GM12878 (cell line): ENCODE measurements around the gene TRIM41. TPM values are rescaled to one million over a fixed set of nuclear protein-coding genes. Genes with fewer than 3 reads are reported as not detected.

ENCODE experiments used
- ATAC-seq: fragments of 200-7000 bp; cut with Tn5 transposase; 3 replicates; pipeline ENCODE4 v1.9.1; 2020; ENCODE audit warnings: mild to moderate bottlenecking, moderate library complexity
- BruUV-seq: library from RNA; stranded (reverse); fragments of 400-500 nt; replicated peaks from 2 replicates; lab custom pipeline; 2021; lab: Mats Ljungman, UMichigan
- CTCF ChIA-PET: fragments of 300-600 bp; sonication (Branson Sonifier 250); formaldehyde crosslinking; extraction: SDS; loops from one replicate; lab custom pipeline; 2021; ENCODE audit warnings: inconsistent platforms; lab: Yijun Ruan, JAX
- POLR2A ChIA-PET: fragments of 350-600 bp; formaldehyde crosslinking; extraction: SDS; loops from one replicate; lab custom pipeline; 2021; ENCODE audit warnings: inconsistent platforms; lab: Charles Lee
- RAD21 ChIA-PET: fragments of 300-600 bp; sonication (Branson Sonifier 250); formaldehyde crosslinking; loops from one replicate; lab custom pipeline; 2023; ENCODE audit warnings: antibody characterized with exemption; ENCODE audit not compliant: unreplicated experiment; lab: Charles Lee
- SMC1A ChIA-PET: fragments of 300-600 bp; sonication (Branson Sonifier 250); formaldehyde crosslinking; loops from one replicate; lab custom pipeline; 2023; ENCODE audit not compliant: unreplicated experiment, uncharacterized antibody; lab: Charles Lee
- DNase-seq: peaks from one replicate; pipeline ENCODE4 v3.0.0-alpha.2; 2011; ENCODE audit warnings: low read depth, low spot score
- FAIRE-seq: peaks from 3 replicates; lab custom pipeline; 2011; peaks lifted over from hg19 to GRCh38; lab: Jason Lieb, UNC
- H2AFZ ChIP-seq: 2 replicates; pipeline ENCODE4 v1.6.0; 2011; ENCODE audit warnings: low read depth, low read length, control low read depth; ENCODE audit not compliant: control insufficient read depth
- H3K27ac ChIP-seq: 2 replicates; pipeline ENCODE4 v1.5.1; 2011; ENCODE audit warnings: control low read depth; ENCODE audit not compliant: control insufficient read depth, insufficient read depth
- H3K27me3 ChIP-seq, 2 experiments: replicated peaks in 1 of 2; 2 replicates each; pipeline versions ENCODE4 v1.6.0 to v1.6.1; 2011; ENCODE audit warnings: low read length in 1 of 2; ENCODE audit not compliant: control insufficient read depth in 2 of 2, insufficient read depth in 2 of 2
- H3K36me3 ChIP-seq, 2 experiments: 2 replicates each; pipeline ENCODE4 v1.5.1; 2011; ENCODE audit warnings: low read length in 1 of 2; ENCODE audit not compliant: control insufficient read depth in 2 of 2, insufficient read depth in 2 of 2
- H3K4me1 ChIP-seq: 2 replicates; pipeline ENCODE4 v1.6.1; 2011; ENCODE audit warnings: mild to moderate bottlenecking, low read length, moderate library complexity, mixed read lengths; ENCODE audit not compliant: control insufficient read depth, insufficient read depth
- H3K4me2 ChIP-seq: 2 replicates; pipeline ENCODE4 v1.6.0; 2011; ENCODE audit warnings: control low read depth; ENCODE audit not compliant: control insufficient read depth, insufficient read depth
- H3K4me3 ChIP-seq: fragments of 200-600 bp; sonication (generic); 2 replicates; pipeline ENCODE4 v1.5.1; 2016
- H3K79me2 ChIP-seq: 2 replicates; pipeline ENCODE4 v1.6.0; 2011; ENCODE audit warnings: low read length; ENCODE audit not compliant: control insufficient read depth, insufficient read depth
- H3K9ac ChIP-seq: 2 replicates; pipeline ENCODE4 v1.8.0; 2011; ENCODE audit warnings: low read length, control low read depth, mixed read lengths; ENCODE audit not compliant: control insufficient read depth, insufficient read depth
- H3K9me3 ChIP-seq: replicated peaks from 3 replicates; pipeline ENCODE4 v1.5.1; 2011; ENCODE audit warnings: mild to moderate bottlenecking, low read length; ENCODE audit not compliant: control insufficient read depth, insufficient read depth
- H4K20me1 ChIP-seq: 2 replicates; pipeline ENCODE4 v1.6.0; 2011; ENCODE audit not compliant: control insufficient read depth, insufficient read depth
- BACH1 ChIP-seq: fragments of 450-650 bp; IDR thresholded peaks from 2 replicates; pipeline ENCODE4 v1.6.1; 2017; ENCODE audit warnings: mild to moderate bottlenecking, borderline replicate concordance
- MTA3 ChIP-seq: IDR thresholded peaks from 2 replicates; pipeline ENCODE4 v1.6.1; 2012; ENCODE audit warnings: low read length, inconsistent platforms, borderline replicate concordance
- NFIC ChIP-seq: IDR thresholded peaks from 2 replicates; pipeline ENCODE4 v1.6.1; 2012; ENCODE audit warnings: low read depth, mild to moderate bottlenecking, inconsistent platforms, low read length, moderate library complexity
- PAX5 ChIP-seq: IDR thresholded peaks from 2 replicates; pipeline ENCODE4 v1.6.1; 2011; ENCODE audit warnings: low read depth, low read length, borderline replicate concordance
- PML ChIP-seq: IDR thresholded peaks from 2 replicates; pipeline ENCODE4 v1.6.1; 2012; ENCODE audit warnings: low read length, inconsistent platforms
- POLR2A ChIP-seq: IDR thresholded peaks from 2 replicates; pipeline ENCODE4 v1.6.1; 2011; ENCODE audit warnings: low read depth, mild to moderate bottlenecking, low read length
- POLR2AphosphoS2 ChIP-seq: IDR thresholded peaks from 2 replicates; pipeline ENCODE4 v1.6.1; 2011; ENCODE audit warnings: low read depth, mild to moderate bottlenecking, low read length, improper control_type of control experiment, moderate library complexity
- POLR2AphosphoS5 ChIP-seq: IDR thresholded peaks from 2 replicates; pipeline ENCODE4 v1.6.1; 2011; ENCODE audit warnings: mild to moderate bottlenecking, low read length, inconsistent platforms
- SMAD5 ChIP-seq: IDR thresholded peaks from 2 replicates; pipeline ENCODE4 v1.6.1; 2016; ENCODE audit warnings: antibody characterized with exemption, low read depth
- SRF ChIP-seq, 2 experiments: IDR thresholded peaks; 2 replicates each; pipeline ENCODE4 v1.6.1; 2011; ENCODE audit warnings: low read depth in 2 of 2, low read length in 2 of 2, mild to moderate bottlenecking in 1 of 2, moderate library complexity in 1 of 2
- STAT3 ChIP-seq: IDR thresholded peaks from 2 replicates; pipeline ENCODE4 v1.6.1; 2011; ENCODE audit warnings: low read depth, low read length, improper control_type of control experiment
- ZNF622 ChIP-seq: fragments of 450-650 bp; IDR thresholded peaks from 2 replicates; pipeline ENCODE4 v1.6.1; 2017; ENCODE audit warnings: mild to moderate bottlenecking, inconsistent platforms
- WGBS: methylation state at CpG from one replicate; pipeline ENCODE4 v1.1.6; 2016; ENCODE audit warnings: low lambda C conversion rate; ENCODE audit not compliant: insufficient replicate concordance, insufficient coverage; ENCODE audit errors: missing lambda C conversion rate; 5-methylcytosine and 5-hydroxymethylcytosine counted together
- in situ Hi-C: fragments of 300-500 bp; cut with MboI; formaldehyde crosslinking; loops from 9 replicates; pipeline ENCODE4 v1.14.3; 2018; ENCODE audit warnings: mixed read lengths
- intact Hi-C: fragments of 100-400 bp; cut with micrococcal nuclease; formaldehyde crosslinking; loops from one replicate; pipeline ENCODE4 v1.14.2; 2022; ENCODE audit not compliant: unreplicated experiment
- polyA plus RNA-seq, 11 experiments: library from polyadenylated mRNA; depleted of rRNA in 4 of 11; unstranded in 6 of 11; stranded (reverse) in 5 of 11; fragments of >200 nt; fragmentation: Nextera tagmentation in 4 of 11; fragmentation: Illumina TruSeq in 1 of 11; extraction: Ambion mirVana in 4 of 11; extraction: Trizol in 1 of 11; gene quantifications; 1 replicate in 1 of 11; 2 replicates in 10 of 11; pipeline versions ENCODE4 v1.2.1 to v1.2.3, GENCODE V29; 2011 to 2016; ENCODE audit warnings: inconsistent platforms in 2 of 11, missing spikeins in 2 of 11, low read depth in 1 of 11
- total RNA-seq, 4 experiments: library from RNA; depleted of rRNA in 3 of 4; stranded (reverse); fragments of >200 nt in 3 of 4; fragmentation: Illumina TruSeq in 1 of 4; extraction: Trizol in 1 of 4; gene quantifications; 2 replicates each; pipeline versions ENCODE4 v1.2.1 to v1.2.3, GENCODE V29; 2013 to 2021

The TRIM41 gene
- total and polyA plus RNA-seq, 10 of the 15 experiments (the other 5 are each of a cell fraction or from before 2014, with no cell fraction given), result 1.0 to 28.9 (median 10.6) TPM

GRCh38 chr5:181235689-181236366 lies 12.7 kb downstream of the TRIM41 start:
- no peak for DNase-seq
- CTCF ChIA-PET, result no interaction called here
- Histone ChIP-seq H3K27ac (no peak overlapping the region), H3K36me3 (peaks cover 37 to 47% of the 10 kb centered on the region in 2 experiments), H3K9ac (no peak overlapping the region), H3K27me3 (no peaks in the 10 kb centered on the region), H3K4me3 (no peak overlapping the region), H3K4me1 (peaks cover 3% of the 10 kb centered on the region), H3K79me2 (peaks cover 27% of the 10 kb centered on the region), H3K9me3 (no peaks in the 10 kb centered on the region), H4K20me1 (peaks cover 10% of the 10 kb centered on the region), H2AFZ (no peak overlapping the region), H3K4me2 (no peak overlapping the region)
- POLR2A ChIA-PET, result interaction anchor here (1.8 to 3.0 kb wide), 2 partner anchors 11 to 13 kb away, joined by 7 to 10 read pairs; partner anchors contain the start of gene TRIM41
- BruUV-seq, result no TSS peak
- TF ChIP-seq SRF (IDR thresholded peaks at IDR 0.05; ENCODE audit: low read depth in 2 of 2, low read length in 2 of 2) (no peak), BACH1 (0 out of 2 replicates have a peak, but pooled peaks have one; percentile 6), SMAD5 (peak; percentile 44; the same call in 1 of the 2 replicates), MTA3 (peak; percentile 82), STAT3 (no peak), POLR2AphosphoS2 (0 out of 2 replicates have a peak, but pooled peaks have one; percentile 19), POLR2A (peak; percentile 73), PML (peak; percentile 73), ZNF622 (no peak), POLR2AphosphoS5 (peak; percentile 71; the same call in 1 of the 2 replicates), PAX5 (0 out of 2 replicates have a peak, but pooled peaks have one; percentile 12), NFIC (peak; percentile 28; the same call in 1 of the 2 replicates)
- in situ Hi-C loops, result no loop called here
- intact Hi-C loops, result no loop called here
- 62% methylated on average over 5 of the region's 5 CpGs for WGBS
- RAD21 ChIA-PET, result no interaction called here
- SMC1A ChIA-PET, result interaction anchor here (0.9 to 1.1 kb wide), 2 partner anchors 8 to 14 kb away, joined by 3 read pairs; partner anchors contain the start of gene RACK1
- FAIRE-seq, result no peak
- peak; percentile 2; the same call in 2 of the 3 replicates for ATAC-seq
